KMS-11 (cell line): Measurements from ENCODE around the gene HBB.

Experiments used
- H2AFZ ChIP-seq: fragments of 200-600 bp; sonication (generic); 2 replicates; pipeline ENCODE4 v1.6.1; 2016; ENCODE audit warnings: antibody characterized with exemption, mixed run types, low read depth
- H3K27ac ChIP-seq: fragments of 200-600 bp; sonication (generic); 2 replicates; pipeline ENCODE4 v1.6.1; 2016; ENCODE audit warnings: mild to moderate bottlenecking, mixed run types
- H3K27me3 ChIP-seq: fragments of 200-600 bp; sonication (generic); 2 replicates; pipeline ENCODE4 v1.6.1; 2017; ENCODE audit warnings: mild to moderate bottlenecking, low read depth, mixed run types, moderate library complexity; ENCODE audit not compliant: insufficient read depth
- H3K36me3 ChIP-seq: fragments of 200-600 bp; sonication (generic); 2 replicates; pipeline ENCODE4 v1.6.1; 2017; ENCODE audit warnings: mild to moderate bottlenecking, mixed run types; ENCODE audit not compliant: insufficient read depth
- H3K4me1 ChIP-seq: fragments of 200-600 bp; sonication (generic); 2 replicates; pipeline ENCODE4 v1.6.1; 2016; ENCODE audit warnings: mild to moderate bottlenecking, low read depth, mixed run types; ENCODE audit not compliant: poor library complexity, severe bottlenecking
- H3K4me2 ChIP-seq: fragments of 200-600 bp; sonication (generic); 2 replicates; pipeline ENCODE4 v1.7.0; 2016; ENCODE audit warnings: mild to moderate bottlenecking, mixed run types
- H3K4me3 ChIP-seq: fragments of 200-600 bp; sonication (generic); IDR thresholded peaks from 2 replicates; pipeline ENCODE4 v1.6.1; 2017; ENCODE audit warnings: low read depth, low read length, mixed read lengths; ENCODE audit not compliant: insufficient read depth
- H3K79me2 ChIP-seq: fragments of 200-600 bp; sonication (generic); 2 replicates; pipeline ENCODE4 v1.6.1; 2016; ENCODE audit warnings: low read depth, mixed run types; ENCODE audit not compliant: insufficient read depth
- H3K9ac ChIP-seq: fragments of 200-600 bp; sonication (generic); 2 replicates; pipeline ENCODE4 v1.6.1; 2016; ENCODE audit warnings: mild to moderate bottlenecking, mixed run types
- H4K20me1 ChIP-seq: fragments of 200-600 bp; sonication (generic); 2 replicates; pipeline ENCODE4 v1.6.1; 2016; ENCODE audit warnings: mild to moderate bottlenecking, mixed run types; ENCODE audit not compliant: insufficient read depth
- TF ChIP-seq, protein P1 (sequence below): fragments of 200-600 bp; sonication (generic); conservative IDR thresholded peaks from 2 replicates; pipeline ENCODE4 v1.6.1; 2017; ENCODE audit warnings: low read depth, mild to moderate bottlenecking, antibody characterized with exemption, low read length, moderate library complexity, mixed read lengths

Gene HBB

DNA sequence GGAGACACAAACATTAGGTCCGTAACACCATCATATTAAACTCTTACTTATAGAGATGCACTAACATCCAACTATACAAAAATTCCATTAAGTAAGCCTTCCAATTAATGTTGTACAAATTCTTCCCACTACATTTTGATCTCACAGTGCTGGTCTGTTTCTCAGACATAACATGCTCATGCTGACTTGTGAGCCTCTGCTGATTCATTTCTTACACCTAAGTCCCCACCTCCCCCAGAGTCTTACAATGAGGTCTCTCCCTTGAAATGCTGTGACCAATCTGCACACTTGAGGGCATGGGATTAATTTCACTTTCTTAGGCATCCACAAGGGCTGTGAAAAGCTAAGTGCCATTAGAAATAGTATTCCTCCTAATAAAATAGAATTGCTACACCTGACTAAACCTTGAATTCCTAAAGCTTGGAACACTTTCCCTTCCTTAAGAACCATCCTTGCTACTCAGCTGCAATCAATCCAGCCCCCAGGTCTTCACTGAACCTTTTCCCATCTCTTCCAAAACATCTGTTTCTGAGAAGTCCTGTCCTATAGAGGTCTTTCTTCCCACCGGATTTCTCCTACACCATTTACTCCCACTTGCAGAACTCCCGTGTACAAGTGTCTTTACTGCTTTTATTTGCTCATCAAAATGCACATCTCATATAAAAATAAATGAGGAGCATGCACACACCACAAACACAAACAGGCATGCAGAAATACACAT, 20.8 kb upstream of the HBB start:
- Histone ChIP-seq H2AFZ (no peak overlapping the region), H3K27ac (no peak overlapping the region), H3K4me3 (no peak overlapping the region), H3K4me2 (no peak overlapping the region), H3K27me3 (no peaks in the 10 kb centered on the region), H3K79me2 (no peaks in the 10 kb centered on the region), H3K9ac (no peak overlapping the region), H4K20me1 (no peaks in the 10 kb centered on the region), H3K4me1 (peaks cover 8% of the 10 kb centered on the region), H3K36me3 (no peaks in the 10 kb centered on the region)
- TF ChIP-seq, protein P1, sequence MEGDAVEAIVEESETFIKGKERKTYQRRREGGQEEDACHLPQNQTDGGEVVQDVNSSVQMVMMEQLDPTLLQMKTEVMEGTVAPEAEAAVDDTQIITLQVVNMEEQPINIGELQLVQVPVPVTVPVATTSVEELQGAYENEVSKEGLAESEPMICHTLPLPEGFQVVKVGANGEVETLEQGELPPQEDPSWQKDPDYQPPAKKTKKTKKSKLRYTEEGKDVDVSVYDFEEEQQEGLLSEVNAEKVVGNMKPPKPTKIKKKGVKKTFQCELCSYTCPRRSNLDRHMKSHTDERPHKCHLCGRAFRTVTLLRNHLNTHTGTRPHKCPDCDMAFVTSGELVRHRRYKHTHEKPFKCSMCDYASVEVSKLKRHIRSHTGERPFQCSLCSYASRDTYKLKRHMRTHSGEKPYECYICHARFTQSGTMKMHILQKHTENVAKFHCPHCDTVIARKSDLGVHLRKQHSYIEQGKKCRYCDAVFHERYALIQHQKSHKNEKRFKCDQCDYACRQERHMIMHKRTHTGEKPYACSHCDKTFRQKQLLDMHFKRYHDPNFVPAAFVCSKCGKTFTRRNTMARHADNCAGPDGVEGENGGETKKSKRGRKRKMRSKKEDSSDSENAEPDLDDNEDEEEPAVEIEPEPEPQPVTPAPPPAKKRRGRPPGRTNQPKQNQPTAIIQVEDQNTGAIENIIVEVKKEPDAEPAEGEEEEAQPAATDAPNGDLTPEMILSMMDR: no peak

DNA sequence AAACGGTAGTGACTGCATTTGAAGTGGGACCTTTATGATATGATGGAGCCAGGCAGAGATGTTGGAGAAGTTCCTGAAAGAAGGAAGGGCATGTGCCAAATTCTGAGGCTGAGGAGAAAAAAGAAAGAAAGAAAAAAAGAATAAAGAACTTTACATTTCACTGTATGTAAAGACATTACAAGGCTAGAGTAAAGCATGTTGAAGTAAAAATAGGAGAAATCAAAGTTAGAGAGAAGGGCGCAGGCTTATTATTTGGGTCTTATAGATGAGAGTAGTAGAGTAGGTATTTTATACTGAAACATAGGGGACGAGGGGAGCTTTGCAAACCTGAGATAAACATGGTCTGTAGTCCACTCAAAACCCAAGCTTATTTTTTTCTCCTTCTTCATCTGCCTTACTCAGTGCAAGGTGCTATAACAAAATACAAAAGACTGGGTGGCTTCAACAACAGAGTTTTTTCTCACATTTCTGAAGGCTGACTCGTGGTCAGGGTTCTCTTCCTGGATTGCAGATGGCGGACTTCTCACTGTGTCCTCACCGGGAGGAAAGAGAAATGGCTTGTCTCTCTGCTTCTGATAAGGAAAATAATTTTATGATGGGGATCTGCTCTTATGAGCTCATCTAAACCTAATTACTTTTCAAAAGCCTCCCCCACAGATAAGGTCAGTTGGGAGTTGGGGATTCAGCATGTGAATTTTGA, 20.1 kb upstream of the HBB start:
- Histone ChIP-seq H3K9ac (no peak overlapping the region), H4K20me1 (no peaks in the 10 kb centered on the region), H3K4me2 (no peak overlapping the region), H3K27me3 (no peaks in the 10 kb centered on the region), H3K36me3 (no peaks in the 10 kb centered on the region), H3K4me1 (peaks cover 8% of the 10 kb centered on the region), H3K79me2 (no peaks in the 10 kb centered on the region), H2AFZ (no peak overlapping the region), H3K4me3 (no peak overlapping the region), H3K27ac (no peak overlapping the region)
- TF ChIP-seq, protein P1: no peak

GRCh38 chr11:5245155-5245554, 18.3 kb upstream of the HBB start:
- TF ChIP-seq, protein P1: no peak

DNA sequence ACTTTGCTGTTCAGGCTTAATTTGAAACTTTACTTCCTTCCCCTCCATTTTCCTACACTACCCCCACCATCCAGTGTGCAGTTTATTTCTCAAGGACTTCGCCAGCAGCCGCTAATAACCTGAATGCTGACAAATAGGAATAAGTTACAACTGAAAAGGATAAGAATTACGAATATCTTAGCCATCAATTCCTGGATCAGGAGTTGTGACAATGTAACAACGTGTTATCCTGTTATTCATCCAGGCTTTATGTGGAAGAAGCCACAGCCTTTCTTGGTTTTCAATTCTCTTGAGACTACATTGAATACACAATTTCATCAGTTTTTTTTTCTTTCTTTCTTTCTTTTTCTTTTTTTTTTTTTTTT, 16.9 kb upstream of the HBB start:
- no peak overlapping the region for H3K4me2 ChIP-seq
- TF ChIP-seq, protein P1: no peak
- no peak overlapping the region for H3K9ac ChIP-seq
- no peak overlapping the region for H2AFZ ChIP-seq
- H3K27me3 ChIP-seq: no peaks in the 10 kb centered on the region
- H3K36me3 ChIP-seq: no peaks in the 10 kb centered on the region
- peaks cover 8% of the 10 kb centered on the region for H3K4me1 ChIP-seq
- H3K4me3 ChIP-seq: no peak overlapping the region
- H3K27ac ChIP-seq: no peak overlapping the region
- H3K79me2 ChIP-seq: no peaks in the 10 kb centered on the region
- H4K20me1 ChIP-seq: no peaks in the 10 kb centered on the region

More at GRCh38 chr11:5245155-5245554, 18.3 kb upstream of the HBB start:
- no peaks in the 10 kb centered on the region for H3K36me3 ChIP-seq
- H3K4me3 ChIP-seq: no peak overlapping the region
- H3K4me2 ChIP-seq: no peak overlapping the region
- H3K27ac ChIP-seq: no peak overlapping the region
- H2AFZ ChIP-seq: no peak overlapping the region
- peaks cover 8% of the 10 kb centered on the region for H3K4me1 ChIP-seq
- H3K27me3 ChIP-seq: no peaks in the 10 kb centered on the region
- H3K79me2 ChIP-seq: no peaks in the 10 kb centered on the region
- no peak overlapping the region for H3K9ac ChIP-seq
- H4K20me1 ChIP-seq: no peaks in the 10 kb centered on the region
